D721Med (cell line): ENCODE data around the gene USH2A.

ENCODE experiments used
- DNase-seq: peaks from one replicate; pipeline ENCODE4 v3.0.0; 2011; ENCODE audit warnings: low spot score; ENCODE audit not compliant: insufficient read length
- FAIRE-seq: peaks from 2 replicates; lab custom pipeline; 2011; peaks lifted over from hg19 to GRCh38; lab: Jason Lieb, UNC
- TF ChIP-seq, protein P1 (sequence below): IDR thresholded peaks from 2 replicates; pipeline ENCODE4 v1.5.1; 2012; ENCODE audit warnings: mild to moderate bottlenecking, control low read depth; ENCODE audit not compliant: insufficient read depth; ENCODE audit errors: missing control alignments

Gene USH2A

DNA sequence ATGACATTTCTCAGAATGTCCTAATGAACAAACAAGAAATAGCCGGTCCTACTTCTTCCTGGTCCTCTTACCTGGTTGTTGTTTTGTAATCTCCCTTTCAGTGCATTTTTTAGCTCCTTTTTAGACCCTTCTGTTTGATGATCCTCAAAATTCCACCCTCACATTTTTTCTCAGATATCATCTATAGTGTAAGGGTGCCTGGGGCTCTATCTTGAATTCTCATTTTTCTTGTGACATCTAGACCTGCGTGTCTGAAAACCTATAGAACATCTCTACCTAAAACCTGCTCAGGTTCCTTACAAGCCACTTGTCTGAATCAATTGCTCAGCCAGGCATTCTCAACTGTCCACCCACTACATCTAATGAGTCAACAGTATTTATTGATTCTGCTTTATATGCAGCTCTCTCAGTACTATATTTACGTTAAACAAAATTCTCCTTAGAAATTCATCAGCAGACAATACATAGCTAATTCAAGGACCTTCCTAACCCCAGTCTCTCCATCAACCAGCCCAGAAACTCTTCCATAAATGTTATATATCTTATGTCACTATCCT lies 36.5 kb upstream of the USH2A start:
- TF ChIP-seq, protein P1, sequence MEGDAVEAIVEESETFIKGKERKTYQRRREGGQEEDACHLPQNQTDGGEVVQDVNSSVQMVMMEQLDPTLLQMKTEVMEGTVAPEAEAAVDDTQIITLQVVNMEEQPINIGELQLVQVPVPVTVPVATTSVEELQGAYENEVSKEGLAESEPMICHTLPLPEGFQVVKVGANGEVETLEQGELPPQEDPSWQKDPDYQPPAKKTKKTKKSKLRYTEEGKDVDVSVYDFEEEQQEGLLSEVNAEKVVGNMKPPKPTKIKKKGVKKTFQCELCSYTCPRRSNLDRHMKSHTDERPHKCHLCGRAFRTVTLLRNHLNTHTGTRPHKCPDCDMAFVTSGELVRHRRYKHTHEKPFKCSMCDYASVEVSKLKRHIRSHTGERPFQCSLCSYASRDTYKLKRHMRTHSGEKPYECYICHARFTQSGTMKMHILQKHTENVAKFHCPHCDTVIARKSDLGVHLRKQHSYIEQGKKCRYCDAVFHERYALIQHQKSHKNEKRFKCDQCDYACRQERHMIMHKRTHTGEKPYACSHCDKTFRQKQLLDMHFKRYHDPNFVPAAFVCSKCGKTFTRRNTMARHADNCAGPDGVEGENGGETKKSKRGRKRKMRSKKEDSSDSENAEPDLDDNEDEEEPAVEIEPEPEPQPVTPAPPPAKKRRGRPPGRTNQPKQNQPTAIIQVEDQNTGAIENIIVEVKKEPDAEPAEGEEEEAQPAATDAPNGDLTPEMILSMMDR = no peak
- DNase-seq (no peak), FAIRE-seq (no peak)

DNA sequence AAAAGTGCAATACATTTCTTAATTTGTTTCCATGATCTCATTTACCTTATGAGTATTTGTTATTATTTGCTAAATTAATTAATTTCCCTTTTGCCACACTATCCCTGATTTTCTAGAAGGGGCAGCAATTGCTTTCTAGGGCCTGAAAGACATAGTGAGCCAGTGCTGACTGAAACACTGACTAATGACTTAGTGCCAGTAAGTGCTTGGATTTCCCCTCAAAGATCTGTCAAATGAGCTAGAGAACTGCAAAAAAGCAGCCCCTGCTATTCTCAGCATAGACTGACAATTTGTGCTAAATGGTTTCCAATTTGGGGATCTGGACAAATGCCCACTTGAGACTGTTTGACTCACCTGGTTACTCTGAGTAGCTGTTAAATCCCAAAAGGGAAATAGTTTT lies 35.6 kb upstream of the USH2A start:
- TF ChIP-seq, protein P1 = no peak
- FAIRE-seq = no peak
- no peak for DNase-seq

GRCh38 chr1:216457356-216457755 lies 34.1 kb upstream of the USH2A start:
- no peak for DNase-seq
- FAIRE-seq = peak; percentile 61
- TF ChIP-seq, protein P1 = no peak

- FAIRE-seq = no peak
- TF ChIP-seq, protein P1 = no peak
- no peak for DNase-seq
Measured at GRCh38 chr1:216456682-216457081, 33.4 kb upstream of the USH2A start.

DNA sequence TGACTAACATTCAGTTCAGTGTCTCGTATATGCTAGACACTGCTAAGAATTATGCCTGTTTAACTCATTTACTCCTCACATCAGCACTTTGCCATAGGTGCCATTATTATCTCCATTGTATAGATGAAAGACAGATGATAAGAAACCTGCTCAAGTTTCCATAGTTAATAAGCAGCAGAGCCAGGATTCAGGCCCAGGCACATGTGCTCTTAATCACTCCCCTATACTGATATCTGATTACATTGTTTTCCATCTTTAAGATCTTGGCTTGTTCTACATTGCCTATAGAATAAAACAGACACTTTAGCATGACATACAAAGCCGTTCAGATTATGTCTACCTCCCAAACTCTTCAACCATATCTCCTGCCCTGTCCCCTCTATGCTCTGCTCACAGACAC lies 30.5 kb upstream of the USH2A start:
- TF ChIP-seq, protein P1 = no peak

GRCh38 chr1:216450227-216450626 lies 27.0 kb upstream of the USH2A start:
- no peak for DNase-seq
- TF ChIP-seq, protein P1 = no peak

More for the DNA sequence above, 30.5 kb upstream of the USH2A start:
- no peak for DNase-seq
- FAIRE-seq = peak; percentile 91

GRCh38 chr1:216448011-216448510 lies 24.8 kb upstream of the USH2A start:
- TF ChIP-seq, protein P1 = no peak
- no peak for FAIRE-seq
- DNase-seq = no peak

More at GRCh38 chr1:216450227-216450626, 27.0 kb upstream of the USH2A start:
- no peak for FAIRE-seq
